ENCODE results near the gene TMEM273.

DNA sequence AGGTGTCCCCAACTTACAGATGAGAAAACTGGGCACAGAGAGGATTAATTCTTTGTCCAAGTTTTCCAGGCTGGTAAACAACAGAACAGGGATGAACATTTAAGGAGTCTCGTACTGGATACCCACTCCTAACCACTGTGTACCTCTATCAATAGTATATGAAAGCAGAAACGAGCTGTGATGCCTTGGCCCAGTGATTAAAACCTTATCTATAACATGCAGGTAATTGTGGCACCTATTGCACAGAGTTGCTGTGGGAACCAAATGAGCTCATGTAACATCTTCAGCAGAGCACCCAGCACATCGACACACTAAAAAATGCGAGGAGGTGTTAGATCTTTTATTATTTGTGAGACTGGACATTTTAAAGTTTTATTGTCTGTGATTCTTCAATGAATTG lies 1.6 kb downstream of the TMEM273 start:
- TF ChIP-seq, protein P1, sequence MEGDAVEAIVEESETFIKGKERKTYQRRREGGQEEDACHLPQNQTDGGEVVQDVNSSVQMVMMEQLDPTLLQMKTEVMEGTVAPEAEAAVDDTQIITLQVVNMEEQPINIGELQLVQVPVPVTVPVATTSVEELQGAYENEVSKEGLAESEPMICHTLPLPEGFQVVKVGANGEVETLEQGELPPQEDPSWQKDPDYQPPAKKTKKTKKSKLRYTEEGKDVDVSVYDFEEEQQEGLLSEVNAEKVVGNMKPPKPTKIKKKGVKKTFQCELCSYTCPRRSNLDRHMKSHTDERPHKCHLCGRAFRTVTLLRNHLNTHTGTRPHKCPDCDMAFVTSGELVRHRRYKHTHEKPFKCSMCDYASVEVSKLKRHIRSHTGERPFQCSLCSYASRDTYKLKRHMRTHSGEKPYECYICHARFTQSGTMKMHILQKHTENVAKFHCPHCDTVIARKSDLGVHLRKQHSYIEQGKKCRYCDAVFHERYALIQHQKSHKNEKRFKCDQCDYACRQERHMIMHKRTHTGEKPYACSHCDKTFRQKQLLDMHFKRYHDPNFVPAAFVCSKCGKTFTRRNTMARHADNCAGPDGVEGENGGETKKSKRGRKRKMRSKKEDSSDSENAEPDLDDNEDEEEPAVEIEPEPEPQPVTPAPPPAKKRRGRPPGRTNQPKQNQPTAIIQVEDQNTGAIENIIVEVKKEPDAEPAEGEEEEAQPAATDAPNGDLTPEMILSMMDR (IDR thresholded peaks at IDR 0.05 in 4 of 5, conservative IDR thresholded peaks at IDR 0.05 in 1 of 5): no peak
- no peak for TF ChIP-seq POLR2A (IDR thresholded peaks at IDR 0.05)
